GM10266 (cell line): Measurements from ENCODE around the gene C3orf20.
A peak's percentile ranks its signal among the peaks of the same experiment; 100 is the strongest.

Experiments
- DNase-seq: peaks from one replicate; pipeline ENCODE4 v3.0.0; 2012; ENCODE audit errors: extremely low spot score
- CTCF ChIP-seq: IDR thresholded peaks from 2 replicates; pipeline ENCODE4 v1.5.1; 2012; ENCODE audit warnings: mild to moderate bottlenecking, low read depth; ENCODE audit not compliant: control insufficient read depth, insufficient read depth; ENCODE audit errors: missing control alignments

Gene C3orf20

GRCh38 chr3:14760185-14760584 is 85.2 kb downstream of the C3orf20 start:
- no peak for DNase-seq
- no peak for TF ChIP-seq CTCF

GRCh38 chr3:14761121-14761672 is 86.3 kb downstream of the C3orf20 start:
- peak; percentile 0 for TF ChIP-seq CTCF
- DNase-seq, result no peak

GRCh38 chr3:14761866-14762265 is 86.9 kb downstream of the C3orf20 start:
- no peak for DNase-seq
- TF ChIP-seq CTCF, result no peak

GRCh38 chr3:14762701-14763100 is 87.8 kb downstream of the C3orf20 start:
- TF ChIP-seq CTCF, result no peak
- no peak for DNase-seq

GRCh38 chr3:14764331-14765059 is 89.6 kb downstream of the C3orf20 start:
- DNase-seq, result no peak
- no peak for TF ChIP-seq CTCF

GRCh38 chr3:14765060-14765400 is 90.1 kb downstream of the C3orf20 start:
- TF ChIP-seq CTCF, result no peak
- DNase-seq, result no peak
